Measurements from ENCODE around the gene DLK1.

DNA sequence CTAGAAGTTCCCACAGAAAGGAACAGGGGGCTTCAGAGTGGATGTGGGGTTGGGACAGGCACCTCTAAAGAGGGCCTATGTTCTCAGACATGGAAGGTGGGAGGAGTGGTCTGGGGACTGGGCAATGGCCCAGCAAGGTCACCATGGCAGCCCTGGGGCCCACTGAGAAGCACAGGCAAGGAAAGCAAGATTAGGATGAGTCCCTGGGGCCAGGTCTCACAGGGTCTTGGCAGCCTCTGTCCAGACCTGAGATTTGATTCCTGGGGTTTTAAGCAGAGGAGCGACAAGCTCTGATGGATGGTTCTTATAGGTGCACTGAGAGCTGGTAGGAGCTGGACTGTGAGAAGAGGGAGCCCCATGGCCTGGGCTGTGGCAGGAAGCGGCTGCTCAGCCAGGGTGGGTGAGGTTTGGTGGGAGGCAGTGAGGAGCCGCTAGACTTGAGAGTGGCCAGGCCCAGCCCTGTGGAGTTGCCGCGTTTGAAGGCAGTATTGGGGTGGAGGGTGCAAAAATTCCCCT lies 44.0 kb downstream of the DLK1 start:
- TF ChIP-seq, protein P1, sequence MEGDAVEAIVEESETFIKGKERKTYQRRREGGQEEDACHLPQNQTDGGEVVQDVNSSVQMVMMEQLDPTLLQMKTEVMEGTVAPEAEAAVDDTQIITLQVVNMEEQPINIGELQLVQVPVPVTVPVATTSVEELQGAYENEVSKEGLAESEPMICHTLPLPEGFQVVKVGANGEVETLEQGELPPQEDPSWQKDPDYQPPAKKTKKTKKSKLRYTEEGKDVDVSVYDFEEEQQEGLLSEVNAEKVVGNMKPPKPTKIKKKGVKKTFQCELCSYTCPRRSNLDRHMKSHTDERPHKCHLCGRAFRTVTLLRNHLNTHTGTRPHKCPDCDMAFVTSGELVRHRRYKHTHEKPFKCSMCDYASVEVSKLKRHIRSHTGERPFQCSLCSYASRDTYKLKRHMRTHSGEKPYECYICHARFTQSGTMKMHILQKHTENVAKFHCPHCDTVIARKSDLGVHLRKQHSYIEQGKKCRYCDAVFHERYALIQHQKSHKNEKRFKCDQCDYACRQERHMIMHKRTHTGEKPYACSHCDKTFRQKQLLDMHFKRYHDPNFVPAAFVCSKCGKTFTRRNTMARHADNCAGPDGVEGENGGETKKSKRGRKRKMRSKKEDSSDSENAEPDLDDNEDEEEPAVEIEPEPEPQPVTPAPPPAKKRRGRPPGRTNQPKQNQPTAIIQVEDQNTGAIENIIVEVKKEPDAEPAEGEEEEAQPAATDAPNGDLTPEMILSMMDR (IDR thresholded peaks at IDR 0.05) = no peak
- no peak for TF ChIP-seq POLR2A (IDR thresholded peaks at IDR 0.05)

All from testis (tissue), 2 donors.